ENCODE results near the gene PRODH2.

Gene PRODH2

GRCh38 chr19:35755550-35756376 is 56.9 kb downstream of the PRODH2 start:
- no peak for DNase-seq

DNA sequence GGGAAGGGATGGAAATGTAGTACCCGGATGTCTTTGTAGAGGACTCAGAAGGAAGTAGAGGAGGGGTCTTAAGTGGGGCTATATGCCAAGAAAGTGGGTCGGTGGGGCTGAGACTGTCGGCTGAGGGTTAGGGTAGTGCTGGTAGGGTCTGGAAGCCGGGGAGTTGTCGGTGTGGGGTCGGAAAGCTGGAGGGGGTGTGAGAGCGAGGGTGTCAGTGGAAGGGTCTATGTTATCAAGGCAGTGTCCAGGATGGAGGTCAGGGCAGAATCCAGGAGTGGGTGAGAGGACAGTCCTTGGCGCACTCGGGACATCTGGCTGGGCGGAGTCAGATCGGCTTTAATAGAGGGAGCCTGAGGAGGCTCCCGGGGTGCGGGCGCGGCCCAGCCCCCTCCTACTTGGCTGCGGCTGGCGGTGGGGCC is 57.5 kb downstream of the PRODH2 start:
- DNase-seq: no peak

DNA sequence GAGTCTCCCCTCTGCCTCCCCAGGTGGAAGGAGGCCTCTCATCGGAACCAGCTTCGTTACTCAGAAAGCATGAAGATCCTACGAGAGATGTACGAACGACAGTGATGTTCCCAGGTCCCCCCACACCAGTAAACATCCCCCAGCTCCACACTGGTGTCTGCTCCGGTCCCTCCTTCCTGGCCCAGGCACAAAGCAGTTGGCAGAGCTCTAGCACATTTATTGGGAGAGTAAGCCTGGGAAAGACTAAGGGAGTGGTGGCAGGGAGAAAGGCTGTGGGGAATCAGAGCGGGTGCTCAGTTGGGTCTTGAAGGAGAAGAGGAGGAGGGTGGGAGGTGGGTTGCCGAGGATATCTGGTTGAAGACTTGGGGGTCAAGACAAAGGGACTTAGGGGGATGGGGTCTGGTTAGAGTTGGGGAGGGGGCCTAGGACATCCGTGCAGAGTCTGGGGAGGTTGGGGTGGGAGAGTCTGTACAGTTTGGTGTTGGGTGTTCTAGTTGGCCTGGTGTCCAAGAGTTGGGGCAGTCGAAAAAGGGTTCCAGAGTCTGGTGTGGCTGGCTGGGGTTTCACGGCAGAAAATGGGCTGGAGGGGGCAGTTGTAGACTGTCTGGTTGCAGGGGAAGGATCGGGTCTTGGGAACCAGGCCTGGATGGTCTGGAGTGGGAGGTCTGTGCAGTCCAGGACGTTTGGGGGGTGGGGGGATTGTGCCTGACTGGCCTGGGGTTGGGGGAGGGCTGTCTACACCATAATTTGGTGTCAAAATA is 58.1 kb downstream of the PRODH2 start:
- no peak for DNase-seq

DNA sequence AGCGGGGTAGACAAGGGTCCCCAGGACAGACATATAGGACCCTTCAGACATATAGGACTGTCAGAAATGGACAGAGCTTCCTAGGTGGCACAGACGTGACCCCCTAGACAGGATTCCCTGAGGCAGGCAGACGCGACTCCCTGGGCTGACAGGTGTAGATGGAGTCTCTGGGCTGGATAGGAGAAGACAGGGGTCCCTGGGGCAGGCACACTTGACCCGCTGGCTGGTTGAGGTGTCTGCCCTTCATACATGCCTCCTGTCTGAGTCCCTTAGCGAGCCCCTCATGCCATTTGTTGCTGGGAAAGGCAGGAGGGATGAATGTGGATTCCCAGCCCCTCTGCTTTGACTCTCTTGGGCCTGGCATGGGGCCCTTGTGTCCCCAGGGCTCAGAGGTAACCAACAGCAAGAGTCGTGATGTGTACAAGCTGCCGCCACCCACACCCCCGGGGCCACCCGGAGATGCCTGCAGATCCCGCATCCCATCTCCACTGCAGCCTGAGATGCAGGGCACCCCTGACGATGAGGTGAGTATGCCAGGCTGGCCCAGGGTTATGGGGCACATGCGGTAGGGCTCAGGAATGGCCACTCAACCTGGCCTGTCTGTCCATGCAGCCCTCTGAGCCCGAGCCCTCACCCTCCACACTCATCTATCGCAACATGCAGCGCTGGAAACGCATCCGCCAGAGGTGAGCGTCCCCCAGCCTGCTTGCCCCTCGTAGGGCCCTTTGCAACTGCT is 58.8 kb downstream of the PRODH2 start:
- DNase-seq: no peak

DNA sequence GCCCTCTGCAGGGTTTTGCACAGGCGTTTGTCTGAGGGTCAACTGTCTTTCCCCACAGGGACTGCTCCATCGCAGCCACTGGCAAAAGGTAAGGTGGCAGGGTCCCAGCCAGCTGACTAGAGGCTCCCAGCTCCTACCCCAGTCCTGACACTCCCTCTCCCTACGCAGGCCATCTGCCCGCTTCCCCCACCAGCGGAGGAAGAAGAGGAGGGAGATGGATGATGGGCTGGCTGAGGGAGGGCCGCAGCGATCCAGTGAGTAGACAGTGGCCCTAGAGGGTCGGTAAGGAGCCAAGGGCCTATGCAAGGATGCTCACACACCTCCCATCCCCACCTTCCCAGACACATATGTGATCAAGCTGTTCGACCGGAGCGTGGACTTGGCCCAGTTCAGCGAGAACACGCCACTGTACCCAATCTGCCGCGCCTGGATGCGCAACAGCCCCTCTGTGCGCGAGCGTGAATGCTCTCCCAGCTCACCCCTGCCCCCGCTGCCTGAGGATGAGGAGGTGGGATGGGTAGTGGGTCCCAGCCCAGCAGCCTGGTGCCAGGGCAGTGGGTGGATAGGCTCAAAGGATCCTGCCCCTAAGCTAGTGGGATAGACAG is 59.8 kb downstream of the PRODH2 start:
- DNase-seq: no peak

DNA sequence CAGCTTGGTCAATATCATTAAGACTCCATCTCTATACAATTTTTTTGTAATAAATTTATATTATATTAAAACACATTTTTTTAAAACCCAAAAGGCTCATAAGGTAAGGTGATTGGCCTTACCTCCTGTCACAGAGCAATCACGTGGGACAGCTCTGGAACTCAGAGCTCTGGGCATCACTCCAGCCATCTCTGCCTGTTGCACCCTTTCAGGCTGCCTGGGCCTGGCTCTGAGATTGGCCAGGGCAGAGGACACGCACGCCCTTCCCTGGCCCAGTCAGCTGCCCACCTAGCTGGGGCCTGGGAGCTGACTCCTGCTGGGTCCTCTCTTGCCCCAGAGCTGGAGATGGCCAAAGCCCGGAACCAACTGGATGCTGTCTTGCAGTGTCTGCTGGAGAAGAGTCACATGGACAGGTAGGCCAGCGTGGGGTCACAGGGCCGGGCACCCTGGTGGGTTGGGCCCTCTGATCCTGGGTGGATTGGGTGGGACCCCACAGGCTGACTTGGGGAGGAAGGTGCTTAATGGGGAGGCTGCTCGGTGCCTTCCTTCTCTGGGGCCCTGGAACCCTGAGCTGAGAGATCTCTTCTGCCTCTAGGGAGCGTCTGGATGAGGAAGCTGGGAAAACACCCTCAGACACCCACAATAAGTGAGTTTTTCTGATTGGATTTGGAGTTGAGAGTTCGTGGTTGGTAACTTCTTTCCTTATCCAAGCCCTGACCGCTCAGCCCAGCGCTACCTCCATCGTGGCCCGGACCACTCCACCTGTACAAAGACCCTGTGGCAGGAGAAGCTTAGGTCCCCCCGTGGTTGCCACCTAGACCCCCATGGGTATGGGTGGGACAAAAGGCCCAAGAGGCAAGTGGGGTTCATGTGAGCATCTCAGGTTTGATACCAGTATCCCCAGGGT is 60.6 kb downstream of the PRODH2 start:
- no peak for DNase-seq

DNA sequence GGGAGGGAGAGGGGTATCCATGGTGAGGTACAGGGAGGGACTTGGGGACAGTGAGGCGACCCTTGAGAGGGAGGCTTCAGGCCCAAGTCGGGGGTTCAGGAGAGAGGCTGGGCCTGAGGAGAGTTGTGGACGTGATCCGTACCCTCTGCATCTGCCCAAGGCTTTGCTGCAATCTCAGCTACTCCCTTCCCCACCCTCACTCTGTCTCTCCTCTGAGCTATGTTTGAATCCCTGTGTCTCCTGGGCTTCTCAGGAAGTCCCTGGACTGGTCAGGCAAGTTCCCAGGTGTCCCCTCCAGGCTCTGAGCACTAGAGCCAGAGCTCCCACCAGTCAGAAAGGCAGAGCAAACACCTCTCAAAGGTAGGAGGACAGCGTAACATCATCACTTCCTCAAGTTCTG is 62.5 kb downstream of the PRODH2 start:
- no peak for DNase-seq

Data from NCI-H2107 (cell line).